Astrocyte (in vitro differentiated cells and primary cell): Measurements from ENCODE around the gene GYS1. TPM values are rescaled to one million over a fixed set of nuclear protein-coding genes. Genes with fewer than 3 reads are reported as not detected.
A peak's percentile ranks its signal among the peaks of the same experiment; 100 is the strongest.

ENCODE experiments used
- DNase-seq: peaks from one replicate; pipeline ENCODE4 v3.0.0-alpha.2; 2010; ENCODE audit warnings: low read depth
- FAIRE-seq: peaks from 2 replicates; lab custom pipeline; 2011; peaks lifted over from hg19 to GRCh38; lab: Jason Lieb, UNC
- H2AFZ ChIP-seq: 2 replicates; pipeline ENCODE4 v1.6.0; 2012; ENCODE audit warnings: low read depth, low read length, inconsistent platforms
- H3K27ac ChIP-seq: 2 replicates; pipeline ENCODE4 v1.5.1; 2011; ENCODE audit warnings: low read depth, low read length, inconsistent platforms
- H3K27me3 ChIP-seq: 2 replicates; pipeline ENCODE4 v1.6.0; 2011; ENCODE audit warnings: low read length, inconsistent platforms; ENCODE audit not compliant: insufficient read depth
- H3K36me3 ChIP-seq: 2 replicates; pipeline ENCODE4 v1.5.1; 2011; ENCODE audit warnings: low read length, inconsistent platforms; ENCODE audit not compliant: insufficient read depth
- H3K4me1 ChIP-seq: 2 replicates; pipeline ENCODE4 v1.5.1; 2011; ENCODE audit warnings: low read length, inconsistent platforms; ENCODE audit not compliant: insufficient read depth
- H3K4me2 ChIP-seq: 2 replicates; pipeline ENCODE4 v1.6.0; 2012; ENCODE audit warnings: low read length, inconsistent platforms
- H3K4me3 ChIP-seq: 2 replicates; pipeline ENCODE4 v1.5.1; 2011; ENCODE audit warnings: low read depth, mild to moderate bottlenecking, low read length, inconsistent platforms; ENCODE audit not compliant: insufficient read depth
- H3K79me2 ChIP-seq: 2 replicates; pipeline ENCODE4 v1.6.0; 2012; ENCODE audit warnings: mild to moderate bottlenecking, low read length, inconsistent platforms; ENCODE audit not compliant: insufficient read depth
- H3K9ac ChIP-seq: 2 replicates; pipeline ENCODE4 v1.6.0; 2012; ENCODE audit warnings: mild to moderate bottlenecking, low read length, inconsistent platforms
- H3K9me3 ChIP-seq: 2 replicates; pipeline ENCODE4 v1.5.1; 2012; ENCODE audit warnings: low read depth, mild to moderate bottlenecking, low read length, inconsistent platforms; ENCODE audit not compliant: insufficient read depth
- H4K20me1 ChIP-seq: 2 replicates; pipeline ENCODE4 v1.6.0; 2012; ENCODE audit warnings: low read length, inconsistent platforms; ENCODE audit not compliant: insufficient read depth
- H3K27ac Mint-ChIP-seq: one replicate; pipeline ENCODE4 v1.8.0; 2021; ENCODE audit warnings: mild to moderate bottlenecking, mixed read lengths; ENCODE audit not compliant: unreplicated experiment
- H3K27me3 Mint-ChIP-seq: one replicate; pipeline ENCODE4 v1.8.0; 2021; ENCODE audit warnings: low read depth, mixed read lengths; ENCODE audit not compliant: unreplicated experiment
- H3K36me3 Mint-ChIP-seq: one replicate; pipeline ENCODE4 v1.8.0; 2021; ENCODE audit warnings: low read depth, mixed read lengths; ENCODE audit not compliant: unreplicated experiment
- H3K4me1 Mint-ChIP-seq: one replicate; pipeline ENCODE4 v1.8.0; 2021; ENCODE audit warnings: low read depth, mixed read lengths; ENCODE audit not compliant: unreplicated experiment
- H3K4me3 Mint-ChIP-seq: one replicate; pipeline ENCODE4 v1.8.0; 2021; ENCODE audit warnings: mild to moderate bottlenecking, moderate library complexity, mixed read lengths; ENCODE audit not compliant: unreplicated experiment
- H3K9me3 Mint-ChIP-seq: one replicate; pipeline ENCODE4 v1.8.0; 2021; ENCODE audit warnings: mild to moderate bottlenecking, mixed read lengths; ENCODE audit not compliant: unreplicated experiment
- EZH2 ChIP-seq: IDR thresholded peaks from 2 replicates; pipeline ENCODE4 v1.6.1; 2012; ENCODE audit warnings: mild to moderate bottlenecking, low read length, inconsistent platforms; ENCODE audit not compliant: insufficient read depth
- total RNA-seq: library from RNA; stranded (reverse); gene quantifications from 2 replicates; pipeline ENCODE4 v1.2.1, GENCODE V29; 2021
- TF ChIP-seq, protein P1 (sequence below): IDR thresholded peaks from 2 replicates; pipeline ENCODE4 v1.5.1; 2011; ENCODE audit warnings: low read depth, mild to moderate bottlenecking, inconsistent platforms, low read length, moderate library complexity; ENCODE audit not compliant: insufficient read depth

GYS1 gene
- total RNA-seq, 1 donor from 2014 or later: 86.0 TPM

DNA sequence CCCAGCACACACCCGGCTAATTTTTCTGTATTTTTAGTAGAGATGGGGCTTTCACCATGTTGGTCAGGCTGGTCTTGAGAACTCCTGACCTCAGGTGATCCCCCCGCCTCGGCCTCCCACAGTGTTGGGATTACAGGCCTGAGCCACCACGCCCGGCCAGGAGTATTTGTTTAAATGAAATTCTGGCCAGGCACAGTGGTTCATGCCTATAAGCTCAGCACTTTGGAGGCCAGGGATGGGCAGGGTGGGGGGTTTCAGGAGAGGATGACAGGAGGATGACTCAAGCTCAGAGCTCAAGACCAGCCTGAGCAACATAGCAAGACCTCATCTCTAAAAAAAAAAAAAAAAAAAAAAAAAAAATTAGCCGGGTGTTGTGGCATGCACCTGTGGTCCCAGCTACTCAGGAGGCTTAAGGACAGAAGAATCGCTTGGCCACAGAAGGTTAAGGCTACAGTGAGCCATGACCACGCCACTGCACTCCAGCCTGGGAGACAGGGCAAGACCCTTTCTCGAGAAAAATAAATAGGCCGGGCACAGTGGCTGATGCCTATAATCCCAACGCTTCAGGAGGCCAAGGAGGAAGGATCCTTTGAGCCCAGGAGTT is 67.8 kb downstream of the GYS1 start:
- H3K4me1 ChIP-seq: peaks cover 20% of the 10 kb centered on the region
- no peak overlapping the region for H3K27ac ChIP-seq
- H2AFZ ChIP-seq: no peak overlapping the region
- H3K4me3 Mint-ChIP-seq: no peak overlapping the region
- no peak overlapping the region for H3K4me2 ChIP-seq
- no peak overlapping the region for H3K9ac ChIP-seq
- FAIRE-seq (no peak), DNase-seq (peak; percentile 88)
- H3K36me3 Mint-ChIP-seq: peaks cover 3% of the 10 kb centered on the region
- no peak overlapping the region for H3K4me3 ChIP-seq
- peaks cover 3% of the 10 kb centered on the region for H3K36me3 ChIP-seq
- H3K9me3 Mint-ChIP-seq: no peaks in the 10 kb centered on the region
- TF ChIP-seq, protein P1, sequence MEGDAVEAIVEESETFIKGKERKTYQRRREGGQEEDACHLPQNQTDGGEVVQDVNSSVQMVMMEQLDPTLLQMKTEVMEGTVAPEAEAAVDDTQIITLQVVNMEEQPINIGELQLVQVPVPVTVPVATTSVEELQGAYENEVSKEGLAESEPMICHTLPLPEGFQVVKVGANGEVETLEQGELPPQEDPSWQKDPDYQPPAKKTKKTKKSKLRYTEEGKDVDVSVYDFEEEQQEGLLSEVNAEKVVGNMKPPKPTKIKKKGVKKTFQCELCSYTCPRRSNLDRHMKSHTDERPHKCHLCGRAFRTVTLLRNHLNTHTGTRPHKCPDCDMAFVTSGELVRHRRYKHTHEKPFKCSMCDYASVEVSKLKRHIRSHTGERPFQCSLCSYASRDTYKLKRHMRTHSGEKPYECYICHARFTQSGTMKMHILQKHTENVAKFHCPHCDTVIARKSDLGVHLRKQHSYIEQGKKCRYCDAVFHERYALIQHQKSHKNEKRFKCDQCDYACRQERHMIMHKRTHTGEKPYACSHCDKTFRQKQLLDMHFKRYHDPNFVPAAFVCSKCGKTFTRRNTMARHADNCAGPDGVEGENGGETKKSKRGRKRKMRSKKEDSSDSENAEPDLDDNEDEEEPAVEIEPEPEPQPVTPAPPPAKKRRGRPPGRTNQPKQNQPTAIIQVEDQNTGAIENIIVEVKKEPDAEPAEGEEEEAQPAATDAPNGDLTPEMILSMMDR: no peak
- TF ChIP-seq EZH2: no peak
- no peaks in the 10 kb centered on the region for H3K27me3 ChIP-seq
- H3K9me3 ChIP-seq: no peaks in the 10 kb centered on the region
- H3K27ac Mint-ChIP-seq: no peak overlapping the region
- no peaks in the 10 kb centered on the region for H3K27me3 Mint-ChIP-seq
- no peaks in the 10 kb centered on the region for H3K79me2 ChIP-seq
- peaks cover 2% of the 10 kb centered on the region for H3K4me1 Mint-ChIP-seq
- no peaks in the 10 kb centered on the region for H4K20me1 ChIP-seq

DNA sequence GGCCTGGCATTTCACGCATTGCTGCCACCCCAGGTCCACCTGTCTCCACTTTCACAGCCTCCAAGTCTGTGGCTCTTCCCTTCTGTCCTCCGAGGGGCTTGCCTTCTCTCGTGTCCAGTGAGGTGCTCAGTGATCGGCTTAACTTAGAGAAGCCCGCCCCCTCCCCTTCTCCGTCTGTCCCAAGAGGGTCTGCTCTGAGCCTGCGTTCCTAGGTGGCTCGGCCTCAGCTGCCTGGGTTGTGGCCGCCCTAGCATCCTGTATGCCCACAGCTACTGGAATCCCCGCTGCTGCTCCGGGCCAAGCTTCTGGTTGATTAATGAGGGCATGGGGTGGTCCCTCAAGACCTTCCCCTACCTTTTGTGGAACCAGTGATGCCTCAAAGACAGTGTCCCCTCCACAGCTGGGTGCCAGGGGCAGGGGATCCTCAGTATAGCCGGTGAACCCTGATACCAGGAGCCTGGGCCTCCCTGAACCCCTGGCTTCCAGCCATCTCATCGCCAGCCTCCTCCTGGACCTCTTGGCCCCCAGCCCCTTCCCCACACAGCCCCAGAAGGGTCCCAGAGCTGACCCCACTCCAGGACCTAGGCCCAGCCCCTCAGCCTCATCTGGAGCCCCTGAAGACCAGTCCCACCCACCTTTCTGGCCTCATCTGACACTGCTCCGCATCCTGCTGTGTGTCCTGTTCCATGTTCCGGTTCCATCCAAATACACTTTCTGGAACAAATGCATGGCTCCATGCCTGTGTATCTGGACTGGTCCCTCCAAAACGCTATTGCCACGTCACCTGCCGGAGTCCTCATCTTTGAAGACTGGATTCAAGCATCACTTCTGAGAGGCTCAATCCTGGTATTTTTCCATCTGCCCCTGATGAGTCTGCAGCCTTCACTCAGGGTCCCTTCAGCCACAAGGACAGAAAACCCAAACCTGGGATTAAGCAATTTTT is 70.3 kb downstream of the GYS1 start:
- H3K4me2 ChIP-seq: no peak overlapping the region
- no peaks in the 10 kb centered on the region for H3K27me3 Mint-ChIP-seq
- no peak overlapping the region for H2AFZ ChIP-seq
- H3K79me2 ChIP-seq: no peaks in the 10 kb centered on the region
- no peaks in the 10 kb centered on the region for H3K9me3 Mint-ChIP-seq
- no peak overlapping the region for H3K27ac Mint-ChIP-seq
- no peaks in the 10 kb centered on the region for H4K20me1 ChIP-seq
- H3K4me3 ChIP-seq: no peak overlapping the region
- H3K27me3 ChIP-seq: no peaks in the 10 kb centered on the region
- H3K27ac ChIP-seq: no peak overlapping the region
- H3K36me3 ChIP-seq: peaks cover 3% of the 10 kb centered on the region
- no peak overlapping the region for H3K4me3 Mint-ChIP-seq
- H3K9me3 ChIP-seq: no peaks in the 10 kb centered on the region
- peaks cover 20% of the 10 kb centered on the region for H3K4me1 ChIP-seq
- peaks cover 2% of the 10 kb centered on the region for H3K4me1 Mint-ChIP-seq
- DNase-seq (no peak), FAIRE-seq (no peak)
- no peak overlapping the region for H3K9ac ChIP-seq
- TF ChIP-seq, protein P1: no peak
- TF ChIP-seq EZH2: no peak
- peaks cover 11% of the 10 kb centered on the region for H3K36me3 Mint-ChIP-seq
